ENCODE data around the gene SLC22A17. TPM values are rescaled to one million over a fixed set of nuclear protein-coding genes. Genes with fewer than 3 reads are reported as not detected.

Gene SLC22A17
- total and polyA plus RNA-seq, 11 donors = 7.2 to 14.9 (median 9.8) TPM

GRCh38 chr14:23364164-23365035, 11.7 kb upstream of the SLC22A17 start:
- peak overlapping the region; percentile 62 to 96 (median 84) for H3K27ac ChIP-seq
- intact Hi-C loops (cut with DNase I) = loop anchor here in 1 of 10 donors (5.0 kb wide), 1 partner anchor 37 kb away; no protein-coding TSS in a partner anchor
- H3K27me3 ChIP-seq = peaks cover 0 to 41% (median 0%) of the 10 kb centered on the region in 9 donors
- peaks cover 0 to 32% (median 6%) of the 10 kb centered on the region in 12 donors for H3K4me1 ChIP-seq
- no peaks in the 10 kb centered on the region for H3K9me3 ChIP-seq
- 38 to 49% (median 45%) methylated on average over 21 of the region's 21 CpGs for WGBS, 4 donors
- H3K36me3 ChIP-seq = peaks cover 0 to 8% (median 0%) of the 10 kb centered on the region in 9 donors
- H3K4me3 ChIP-seq = peak overlapping the region; percentile 25 to 69 (median 56)
- TF ChIP-seq POLR2A (IDR thresholded peaks at IDR 0.05) = no peak
- TF ChIP-seq CTCF (IDR thresholded peaks at IDR 0.05) = no peak
- peak in 1 of 5 donors; percentile 55 for DNase-seq
- ATAC-seq = peak in 3 of 4 donors; percentile 13 to 29 (median 13)

GRCh38 chr14:23362200-23362599, 9.5 kb upstream of the SLC22A17 start:
- ATAC-seq (no peak), DNase-seq (no peak)
- WGBS, 4 donors = 54 to 70% (median 63%) methylated on average over 3 of the region's 3 CpGs
- TF ChIP-seq POLR2A (IDR thresholded peaks at IDR 0.05) = no peak
- TF ChIP-seq CTCF (IDR thresholded peaks at IDR 0.05) = no peak
- Histone ChIP-seq H3K4me3 (no peak overlapping the region), H3K9me3 (no peaks in the 10 kb centered on the region), H3K4me1 (peaks cover 0 to 32% (median 6%) of the 10 kb centered on the region in 12 donors), H3K27me3 (peaks cover 0 to 40% (median 0%) of the 10 kb centered on the region in 9 donors), H3K36me3 (peaks cover 0 to 8% (median 0%) of the 10 kb centered on the region in 9 donors), H3K27ac (peak overlapping the region in 1 of 12 donors; percentile 32)
- intact Hi-C loops (cut with DNase I) = loop anchor here in 1 of 10 donors (5.0 kb wide), 1 partner anchor 35 kb away; no protein-coding TSS in a partner anchor

GRCh38 chr14:23361763-23362162, 9.1 kb upstream of the SLC22A17 start:
- Histone ChIP-seq H3K36me3 (peaks cover 0 to 8% (median 0%) of the 10 kb centered on the region in 9 donors), H3K4me1 (peaks cover 0 to 32% (median 6%) of the 10 kb centered on the region in 12 donors), H3K9me3 (no peaks in the 10 kb centered on the region), H3K27me3 (peaks cover 0 to 36% (median 0%) of the 10 kb centered on the region in 9 donors), H3K27ac (no peak overlapping the region), H3K4me3 (no peak overlapping the region)
- 69 to 82% (median 77%) methylated on average over 6 of the region's 6 CpGs for WGBS, 4 donors
- no peak for DNase-seq
- ATAC-seq = no peak
- intact Hi-C loops (cut with DNase I) = loop anchor here in 1 of 10 donors (5.0 kb wide), 1 partner anchor 34 kb away; no protein-coding TSS in a partner anchor
- TF ChIP-seq CTCF (IDR thresholded peaks at IDR 0.05) (no peak), POLR2A (IDR thresholded peaks at IDR 0.05) (no peak)

GRCh38 chr14:23361320-23361719, 8.6 kb upstream of the SLC22A17 start:
- H3K36me3 ChIP-seq = peaks cover 0 to 8% (median 0%) of the 10 kb centered on the region in 9 donors
- H3K27me3 ChIP-seq = peaks cover 0 to 31% (median 0%) of the 10 kb centered on the region in 9 donors
- H3K4me1 ChIP-seq = peaks cover 0 to 32% (median 6%) of the 10 kb centered on the region in 12 donors
- DNase-seq (no peak), ATAC-seq (no peak)
- no peak overlapping the region for H3K4me3 ChIP-seq
- intact Hi-C loops (cut with DNase I) = loop anchor here in 1 of 10 donors (5.0 kb wide), 1 partner anchor 34 kb away; no protein-coding TSS in a partner anchor
- peak overlapping the region in 1 of 12 donors; percentile 1 for H3K27ac ChIP-seq
- H3K9me3 ChIP-seq = no peaks in the 10 kb centered on the region
- TF ChIP-seq POLR2A (IDR thresholded peaks at IDR 0.05) = no peak

All from heart left ventricle (tissue), 16 donors.